Amniotic epithelial cell (primary cell): Measurements from ENCODE around the gene PRDX3.
"Not testable (repeated sequence)": the region's sequence is repeated elsewhere in the genome, so short reads cannot be mapped to it uniquely, and the experiment has no call there.

ENCODE experiments used
- DNase-seq: peaks from one replicate; pipeline ENCODE4 v3.0.0-alpha.2; 2010; ENCODE audit warnings: low read depth

Gene PRDX3

DNA sequence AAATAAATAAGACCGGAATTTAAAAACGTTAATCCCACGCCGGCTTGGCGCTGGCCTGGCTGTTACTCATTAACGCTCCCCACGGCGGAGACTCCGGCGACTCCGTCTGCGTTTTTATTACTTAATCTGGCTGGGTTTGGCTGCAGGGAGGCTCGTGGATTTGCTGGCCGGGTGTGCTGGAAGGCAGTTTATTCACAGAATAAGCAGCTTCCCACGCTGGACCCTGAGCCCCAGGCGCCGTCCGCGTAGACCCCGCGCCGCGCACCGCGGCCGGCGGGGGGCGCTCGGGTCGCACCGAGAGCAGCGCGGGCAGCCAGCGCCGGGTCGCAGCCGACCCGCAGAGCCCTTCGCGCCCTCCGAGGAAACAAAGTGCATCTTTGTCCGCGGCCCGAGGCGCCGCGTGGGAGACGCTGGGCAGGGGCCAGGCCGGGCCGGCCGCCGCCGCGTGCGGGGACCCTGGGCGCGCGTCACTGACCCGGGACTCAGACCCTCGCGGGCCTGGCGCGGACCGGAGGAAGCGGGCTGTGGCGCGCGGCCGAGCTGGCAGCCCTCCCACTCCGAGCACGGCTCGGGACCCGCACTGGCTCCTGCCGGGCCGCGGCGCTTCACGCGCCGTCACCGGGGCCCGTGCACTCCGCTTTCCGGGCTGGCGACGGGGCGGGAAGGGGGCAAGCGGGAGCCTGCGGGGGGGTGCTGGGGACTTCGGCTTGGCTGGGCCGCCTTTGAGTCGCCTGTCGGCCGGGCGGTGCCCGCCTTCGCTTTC is 28.2 kb upstream of the PRDX3 start:
- peak; percentile 66 for DNase-seq

DNA sequence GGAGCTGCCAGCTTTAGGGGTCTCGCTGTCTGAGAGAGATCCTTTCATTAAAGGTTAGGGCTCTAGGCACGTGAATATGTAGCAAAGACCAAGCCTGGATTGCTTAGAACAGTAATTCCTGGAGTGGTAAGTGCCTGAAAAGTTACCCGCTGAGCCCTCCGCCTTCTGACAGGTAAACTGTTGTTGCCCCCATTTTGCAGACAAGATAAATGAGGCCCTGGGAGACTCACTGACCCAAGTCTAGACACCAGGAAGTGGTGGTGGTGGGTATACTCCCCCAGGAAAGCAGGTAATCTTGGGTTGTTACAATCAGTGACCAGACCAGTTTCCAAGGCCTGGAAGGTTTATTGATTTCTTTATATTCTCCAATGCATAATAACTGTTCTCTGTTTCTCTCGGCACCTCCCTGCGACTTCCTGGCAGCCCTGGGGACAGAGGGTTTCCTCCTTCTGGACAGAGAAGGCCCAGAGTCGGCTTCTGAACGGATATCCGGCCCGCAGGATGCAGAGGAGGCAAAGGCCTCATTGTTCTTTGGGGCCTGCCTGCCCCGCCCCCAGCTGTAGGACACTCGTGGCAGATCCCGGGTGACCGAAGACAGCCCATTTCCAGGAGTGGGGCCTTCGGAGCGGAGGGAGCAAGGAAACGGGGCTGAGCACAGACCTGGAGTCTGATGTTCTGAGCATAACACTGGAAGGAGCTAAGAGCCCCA is 27.4 kb upstream of the PRDX3 start:
- no peak for DNase-seq

DNA sequence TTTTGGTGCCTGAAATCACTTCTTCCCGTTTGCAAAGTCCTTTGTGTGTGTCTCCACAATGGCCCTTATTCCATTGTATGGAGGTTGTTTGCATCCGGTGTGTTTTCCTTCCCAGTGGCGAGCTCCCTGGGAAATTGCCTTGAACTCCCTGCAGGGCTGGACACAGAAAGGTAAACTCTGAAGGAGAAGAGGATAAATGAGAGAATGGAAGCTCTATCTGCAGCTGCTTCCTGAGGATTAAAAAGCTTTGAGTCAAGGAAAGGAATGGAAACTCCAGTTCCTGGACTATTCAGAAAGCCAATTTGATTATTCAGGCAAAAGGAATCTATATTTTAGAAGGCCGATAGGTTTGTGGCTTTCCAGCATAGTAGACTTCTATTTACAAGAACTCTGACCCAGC is 24.4 kb upstream of the PRDX3 start:
- peak; percentile 77 for DNase-seq

DNA sequence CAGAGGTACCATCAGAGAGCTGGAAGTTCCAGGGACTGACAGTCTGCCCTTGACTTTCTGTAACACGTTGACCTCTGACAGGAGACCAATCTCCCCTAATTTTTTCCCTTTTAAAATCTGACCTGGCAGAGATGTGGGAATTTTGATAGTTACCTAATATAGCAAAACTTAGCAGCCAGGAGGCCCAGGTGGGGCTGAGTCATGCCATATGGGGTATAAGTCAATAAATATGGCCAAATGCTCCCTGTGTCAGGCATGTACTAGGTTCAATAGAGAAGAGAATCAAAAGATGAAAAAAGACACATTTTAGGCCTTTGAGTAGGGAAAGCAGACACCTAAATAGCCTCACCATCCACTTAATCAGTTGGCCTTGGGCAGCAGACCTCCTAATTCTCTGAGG is 22.6 kb upstream of the PRDX3 start:
- no peak for DNase-seq

DNA sequence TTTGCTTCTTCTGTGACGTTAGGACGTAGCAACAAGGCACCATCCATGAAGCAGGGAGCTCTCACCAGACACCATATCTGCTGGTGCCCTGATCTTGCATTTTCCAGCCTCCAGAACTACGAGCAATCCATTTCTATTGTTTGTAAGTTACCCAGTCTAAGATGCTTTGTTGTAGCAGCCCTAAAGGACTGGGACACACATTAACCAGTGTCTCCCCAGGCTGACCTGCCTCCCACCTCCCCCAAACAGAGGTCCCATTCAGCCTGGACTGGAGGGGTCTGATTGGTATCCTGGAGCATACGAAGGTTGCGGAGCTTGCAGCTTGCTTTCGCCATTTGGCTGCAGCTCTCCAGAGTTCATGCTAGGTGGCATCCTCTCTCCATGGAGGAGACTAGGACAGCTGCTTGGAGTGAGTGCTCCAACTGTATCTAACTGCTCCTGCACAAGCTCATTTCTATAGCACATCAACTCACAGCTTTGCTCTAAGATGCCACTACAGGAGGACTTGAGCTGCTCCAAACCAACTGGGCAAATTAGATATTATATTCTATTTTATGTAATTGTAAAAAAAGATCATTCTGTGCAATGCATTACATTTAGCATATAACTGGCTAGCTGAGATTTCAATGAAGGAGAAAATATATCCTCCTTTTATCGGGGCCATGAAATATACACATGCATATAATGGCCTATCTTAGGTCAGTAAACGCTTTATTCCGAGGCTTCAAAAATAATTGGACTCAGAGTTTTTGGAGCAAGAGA is 20.8 kb upstream of the PRDX3 start:
- DNase-seq = peak; percentile 87

DNA sequence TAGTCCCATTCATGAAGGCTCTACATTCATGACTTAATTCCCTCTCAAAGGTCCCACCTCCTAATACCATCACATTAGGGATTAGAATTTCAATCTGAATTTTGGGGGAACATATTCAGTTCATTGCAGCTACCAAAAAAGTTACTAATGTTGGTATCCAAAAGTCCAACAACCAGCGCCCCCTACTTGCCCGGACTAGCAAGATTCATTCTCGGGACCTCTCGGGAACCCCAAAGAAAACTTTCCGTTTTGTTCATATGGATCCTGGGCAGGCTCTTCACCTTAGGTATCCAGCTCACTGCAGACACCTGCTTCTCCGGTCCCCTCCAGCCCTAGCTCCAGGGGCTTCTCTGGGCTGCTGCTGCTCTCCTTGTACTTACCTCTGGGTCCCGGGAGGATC is 19.8 kb upstream of the PRDX3 start:
- DNase-seq = no peak

DNA sequence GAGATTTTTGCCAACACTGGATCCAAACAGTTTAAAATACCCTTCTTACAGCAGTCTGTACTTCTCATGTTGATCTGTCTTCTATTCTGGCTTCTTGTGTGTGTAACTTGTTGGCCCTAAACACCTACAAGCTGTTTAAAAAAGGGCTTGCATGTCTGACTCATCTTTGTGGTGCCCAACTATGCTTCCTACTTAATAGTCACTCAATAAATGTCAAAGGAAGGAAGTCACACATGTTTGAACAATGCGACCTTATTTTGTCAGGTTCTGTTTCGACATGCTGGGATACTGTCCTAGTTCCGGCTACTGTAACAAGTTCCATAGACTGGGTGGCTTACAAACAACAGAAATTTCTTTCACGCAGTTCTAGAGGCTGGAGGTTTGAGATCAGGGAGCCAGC is 19.3 kb upstream of the PRDX3 start:
- peak; percentile 79 for DNase-seq

DNA sequence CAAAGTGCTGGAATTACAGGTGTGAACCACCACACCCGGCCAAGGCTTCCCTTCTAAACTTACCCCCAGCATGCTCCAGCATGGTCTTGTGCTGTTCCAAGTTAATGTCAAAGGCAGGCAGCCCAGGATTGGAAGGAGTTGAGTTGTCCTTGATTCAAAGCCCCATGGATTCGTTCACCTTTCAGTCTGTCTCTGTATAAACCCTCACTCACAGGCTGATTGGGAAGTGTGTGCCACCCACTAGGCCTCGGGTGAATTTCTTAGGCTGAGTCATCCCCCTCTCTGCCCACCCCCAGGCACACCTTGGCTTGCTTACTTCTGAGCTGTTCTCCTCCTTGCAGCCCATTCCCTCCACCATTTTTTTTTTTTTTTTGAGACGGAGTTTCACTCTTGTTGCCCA is 13.3 kb upstream of the PRDX3 start:
- DNase-seq = no peak

DNA sequence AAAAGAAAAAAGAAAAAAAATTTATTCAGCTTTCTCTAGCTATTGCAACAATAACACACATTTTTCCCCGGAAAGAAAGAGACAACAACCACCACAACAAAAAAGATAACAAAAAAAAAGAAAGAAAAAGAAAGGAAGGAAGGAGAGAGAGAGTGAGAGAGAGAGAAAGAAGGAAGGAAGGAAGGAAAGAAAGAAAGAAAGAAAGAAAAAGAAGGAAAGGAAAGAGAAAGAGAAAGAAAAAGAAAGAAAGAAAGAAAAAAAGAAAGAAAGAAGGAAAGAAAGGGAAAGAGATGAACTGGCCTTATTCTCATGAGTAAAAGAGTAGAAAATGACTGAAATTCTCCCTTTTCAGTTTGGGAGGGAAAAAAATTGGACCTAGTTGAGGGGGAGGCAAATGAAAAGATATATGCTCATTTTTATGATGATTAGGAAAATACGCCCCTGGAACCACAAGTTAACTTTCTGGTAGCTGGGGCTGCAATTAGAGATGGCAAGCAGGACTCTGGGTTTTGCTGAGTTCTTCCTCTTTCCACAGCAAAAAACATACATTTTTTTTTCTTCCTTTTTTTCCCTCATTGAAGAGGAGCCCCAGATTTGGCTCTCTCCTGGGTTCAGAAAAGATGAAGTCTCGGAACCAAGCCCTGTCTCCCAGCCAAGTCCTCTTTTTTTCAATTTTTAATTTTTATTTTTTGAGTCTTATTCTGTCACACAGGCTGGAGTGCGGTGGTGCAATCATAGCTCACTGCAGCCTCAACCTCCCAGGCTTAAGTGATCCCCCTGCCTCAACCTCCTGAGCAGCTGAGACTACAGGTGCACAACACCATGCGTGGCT is 12.6 kb upstream of the PRDX3 start:
- DNase-seq = no peak

DNA sequence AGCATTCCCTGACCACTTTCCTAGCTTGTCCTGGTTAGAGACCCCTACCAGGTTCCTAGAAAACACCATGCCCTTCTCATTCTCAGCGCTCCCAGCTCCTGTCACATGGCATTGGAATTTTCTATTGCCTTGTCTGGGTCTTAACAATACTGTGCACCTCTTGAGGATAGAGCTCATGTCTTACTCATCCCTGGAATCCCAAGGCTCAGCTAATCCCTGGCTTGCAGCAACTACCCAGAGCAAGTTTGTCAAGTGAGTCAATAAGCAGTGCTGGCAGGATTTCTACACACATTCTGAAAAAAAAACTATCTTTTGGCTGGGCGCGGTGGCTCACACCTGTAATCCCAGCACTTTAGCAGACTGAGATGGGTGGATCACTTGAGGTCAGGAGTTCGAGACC is 11.7 kb upstream of the PRDX3 start:
- peak; percentile 100 for DNase-seq

DNA sequence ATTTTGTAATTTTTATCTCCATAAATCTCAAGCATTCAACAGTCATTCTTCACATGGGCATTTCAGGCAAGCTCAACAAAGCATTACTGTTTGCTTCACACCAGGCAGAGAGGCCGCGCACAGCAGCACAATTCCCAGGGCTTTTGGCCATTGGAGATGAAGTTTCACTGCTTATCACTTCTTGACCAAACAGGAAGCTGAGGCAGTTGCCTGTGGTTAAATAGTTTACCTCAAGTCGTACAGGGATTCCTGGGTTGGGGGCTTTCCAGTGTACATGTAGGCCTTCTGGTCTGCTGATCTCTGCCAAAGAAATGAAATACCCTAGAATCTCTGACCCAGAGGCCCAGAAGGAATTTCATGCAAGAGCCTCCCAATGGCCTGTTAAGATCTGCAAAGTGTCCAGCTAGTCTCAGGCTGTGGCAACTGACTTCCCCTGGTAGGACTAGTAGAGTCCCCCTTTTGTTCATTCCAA is 11.2 kb upstream of the PRDX3 start:
- DNase-seq = peak; percentile 98

DNA sequence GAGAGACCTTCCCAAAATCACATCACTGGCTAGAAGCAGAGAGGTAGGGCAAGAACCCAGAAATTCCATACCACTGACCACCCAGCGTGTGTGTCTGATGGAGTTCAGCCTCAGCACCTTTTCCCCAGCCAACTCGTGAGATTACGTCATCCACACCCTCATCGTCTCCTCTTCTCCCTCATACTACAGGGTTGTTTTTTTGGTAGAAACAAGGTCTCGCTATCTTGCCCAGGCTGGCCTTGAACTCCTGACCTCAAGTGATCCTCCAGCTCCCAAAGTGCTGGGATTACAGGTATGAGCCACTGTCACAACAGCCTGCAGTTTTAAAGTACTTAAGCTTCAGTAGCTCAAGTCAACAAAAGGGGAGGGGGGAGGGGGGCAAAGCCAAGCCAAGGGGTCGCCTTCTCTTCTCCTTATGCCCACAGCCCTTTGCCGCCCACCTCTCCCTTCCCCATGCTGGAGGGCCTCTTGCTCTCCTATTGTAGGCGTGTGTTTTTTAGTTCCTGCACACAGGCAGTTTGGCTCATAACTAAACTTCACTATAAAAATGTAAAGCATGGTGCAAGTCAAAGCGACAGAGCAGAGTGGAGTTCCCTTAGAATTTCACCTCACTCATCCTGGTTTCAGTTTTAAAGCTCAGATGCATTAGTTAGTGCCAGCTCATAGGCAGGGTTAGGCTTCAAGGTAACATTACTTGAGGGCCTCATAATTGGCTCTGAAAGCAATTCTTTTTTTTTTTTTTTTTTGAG is 5.2 kb upstream of the PRDX3 start:
- no peak for DNase-seq

DNA sequence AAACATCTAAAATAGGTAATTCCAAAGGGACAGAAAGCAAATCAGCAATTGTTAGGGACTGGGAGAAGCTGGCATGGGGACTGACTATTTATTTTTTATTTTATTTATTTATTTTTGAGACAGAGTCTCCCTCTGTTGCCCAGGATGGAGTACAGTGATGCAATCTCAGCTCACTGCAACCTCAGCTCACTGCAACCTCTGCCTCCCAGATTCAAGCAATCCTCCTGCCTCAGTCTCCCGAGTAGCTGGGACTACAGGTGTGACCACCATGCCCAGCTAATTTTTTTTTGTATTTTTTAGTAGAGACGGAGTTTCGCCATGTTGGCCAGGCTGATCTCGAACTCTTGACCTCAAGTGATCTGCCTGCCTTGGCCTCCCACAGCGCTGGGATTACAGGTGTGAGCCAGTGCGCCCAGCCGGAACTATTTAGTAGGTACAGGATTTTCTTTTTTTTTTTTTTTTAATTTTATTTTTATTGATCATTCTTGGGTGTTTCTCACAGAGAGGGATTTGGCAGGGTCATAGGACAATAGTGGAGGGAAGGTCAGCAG is 2.3 kb upstream of the PRDX3 start:
- DNase-seq = not testable (repeated sequence)

DNA sequence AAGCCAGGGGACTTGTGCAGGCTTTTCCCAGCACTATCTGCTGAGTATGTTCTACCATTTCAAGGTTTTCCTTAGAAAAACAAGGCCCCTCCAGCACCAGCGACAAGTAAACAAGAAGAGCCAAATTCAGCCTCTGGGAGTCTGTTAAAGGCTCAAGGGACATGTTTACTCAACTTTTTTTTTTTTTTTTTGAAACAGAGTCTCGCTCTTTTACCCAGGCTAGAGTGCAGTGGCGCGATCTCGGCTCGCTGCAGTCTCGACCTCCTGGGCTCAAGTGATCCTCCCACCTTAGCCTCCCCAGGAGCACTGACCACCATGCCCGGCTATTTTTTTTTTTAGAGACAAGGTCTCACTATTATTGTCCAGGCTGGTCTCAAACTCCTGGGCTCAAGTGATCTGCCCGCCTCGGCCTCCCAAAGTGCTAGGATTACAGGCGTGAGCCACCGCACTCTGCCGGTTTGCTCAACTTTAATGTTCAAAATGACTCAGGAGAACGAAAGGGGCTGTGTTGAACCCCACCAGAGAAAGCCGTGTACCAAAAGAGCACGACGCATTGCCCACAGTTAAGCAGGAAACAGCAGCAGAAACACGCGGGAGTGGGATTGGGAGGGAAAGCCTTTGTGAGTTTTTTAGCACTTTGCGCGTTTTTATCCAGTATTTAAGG is 772 bp downstream of the PRDX3 start:
- DNase-seq = peak; percentile 42

DNA sequence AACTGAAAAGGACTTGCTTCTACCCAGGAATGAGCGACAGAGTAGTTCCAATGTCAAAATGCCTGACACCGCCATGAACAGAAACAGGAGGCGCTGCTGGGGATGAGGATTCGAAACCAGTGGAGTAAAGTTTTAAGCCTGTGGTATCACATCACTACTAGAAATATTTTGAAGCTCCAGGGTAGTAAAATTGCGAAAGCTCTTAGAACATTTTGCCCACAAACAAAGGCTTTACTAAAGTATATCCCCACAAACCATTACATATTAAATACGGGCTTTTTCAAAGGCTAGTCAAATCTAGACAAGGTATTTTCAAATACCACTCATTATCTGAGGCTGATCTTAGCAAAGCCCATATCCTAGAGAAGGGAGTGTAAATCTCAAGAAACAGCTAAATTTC is 2.4 kb downstream of the PRDX3 start:
- DNase-seq = peak; percentile 92

DNA sequence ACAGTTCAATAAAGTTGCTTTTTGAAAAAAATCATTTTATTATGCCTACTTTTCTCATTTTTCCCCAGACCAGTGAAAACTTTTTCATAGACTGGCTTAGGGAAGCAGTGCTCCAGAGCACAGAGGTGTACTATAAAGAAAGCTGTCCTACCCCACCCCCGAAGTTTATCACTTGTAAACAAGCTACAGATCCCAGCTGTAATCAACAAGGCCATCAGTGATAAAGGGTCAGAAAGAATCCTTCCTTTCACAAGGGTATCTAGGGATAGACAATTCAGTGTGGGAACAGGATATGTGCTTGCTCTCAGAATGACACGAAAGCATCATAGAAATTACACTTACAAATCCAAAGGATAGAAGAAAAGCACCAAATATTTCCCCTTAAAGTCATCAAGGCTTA is 4.5 kb downstream of the PRDX3 start:
- DNase-seq = peak; percentile 23

DNA sequence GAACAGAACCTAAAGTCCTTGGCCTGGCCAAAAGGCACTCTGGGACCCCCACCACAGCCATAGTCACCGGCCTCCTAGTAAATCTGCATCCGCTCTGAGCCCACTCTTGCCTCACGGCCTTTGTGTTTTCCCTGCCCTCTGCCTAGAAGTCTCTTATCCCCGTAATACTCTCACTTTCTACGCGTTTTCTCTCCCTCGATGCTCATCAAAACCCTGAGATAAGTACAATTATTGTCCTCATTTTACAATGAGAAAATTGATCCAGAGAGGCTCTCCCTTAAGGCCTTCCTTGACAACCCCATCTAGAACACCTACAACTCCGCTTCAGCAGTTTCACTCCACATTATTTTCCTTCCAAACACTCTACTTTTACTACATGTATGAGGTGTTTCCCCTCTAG is 11.6 kb downstream of the PRDX3 start:
- no peak for DNase-seq

DNA sequence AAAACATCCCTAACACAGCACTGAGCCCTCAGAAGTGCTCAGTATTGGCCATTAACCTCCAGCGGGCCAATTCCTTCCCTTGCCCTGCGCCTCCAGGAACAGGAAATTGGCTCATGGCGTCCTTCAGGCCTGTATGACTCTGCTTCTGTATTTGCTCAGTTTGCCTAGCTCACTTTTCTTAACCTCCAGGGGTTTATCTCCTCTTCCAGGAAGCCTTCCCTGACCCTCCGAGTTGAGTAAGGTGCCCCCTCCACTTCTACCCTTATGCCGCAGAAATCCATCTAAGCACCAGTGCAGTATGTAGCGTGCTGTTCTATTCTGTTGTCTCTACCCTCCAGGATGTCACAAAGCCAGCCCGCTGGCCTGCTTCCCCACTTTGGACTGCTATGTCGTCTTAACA is 12.0 kb downstream of the PRDX3 start:
- DNase-seq = no peak

DNA sequence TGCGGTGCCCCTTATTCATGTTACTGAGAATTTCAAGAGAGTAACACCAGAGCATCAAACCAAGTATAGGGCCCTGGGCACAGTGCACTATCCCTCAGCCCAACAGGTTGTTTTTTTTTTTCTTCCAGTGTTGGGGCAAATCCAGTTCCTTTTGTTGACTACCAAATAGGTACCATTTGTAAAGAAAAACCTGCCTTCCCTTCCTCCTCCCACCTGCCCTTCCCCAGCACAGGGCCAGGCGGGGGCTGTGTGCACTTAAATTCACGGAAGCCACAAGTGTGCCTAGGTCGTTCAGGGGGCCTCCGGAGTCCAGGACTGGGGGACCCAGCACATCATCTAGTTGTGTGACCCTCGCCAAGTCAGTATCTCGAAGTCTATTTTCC is 12.5 kb downstream of the PRDX3 start:
- DNase-seq = no peak
